ENCODE data around the gene DHRS9. TPM values are rescaled to one million over a fixed set of nuclear protein-coding genes. Genes with fewer than 3 reads are reported as not detected.

Gene DHRS9
- total RNA-seq = not detected

GRCh38 chr2:169069341-169069740 is at the start of gene DHRS9:
Gene DHRS9, plus strand, starts transcription at chr2:169069563. Its CDS starts 12,019 bp downstream, at chr2:169081582.
- ChIA-PET CTCF (interaction anchor here (1.0 to 1.5 kb wide), 2 partner anchors 39 to 111 kb away, joined by 3 read pairs; no protein-coding TSS in a partner anchor), POLR2A (no interaction called here)
- H3K9me3 Mint-ChIP-seq = no peaks in the 10 kb centered on the region
- no peak for TF ChIP-seq CTCF (IDR thresholded peaks at IDR 0.05)
- ATAC-seq (peak; percentile 71), DNase-seq (peak; percentile 20)
- H3K4me3 Mint-ChIP-seq = no peak within 1 kb of the TSS
- H3K36me3 Mint-ChIP-seq (ENCODE audit: low read depth) = no peaks in the 10 kb centered on the region
- peaks cover 26% of the 10 kb centered on the region for H3K4me1 Mint-ChIP-seq (ENCODE audit: low read depth)
- intact Hi-C loops (cut with micrococcal nuclease) = no loop called here
- no peaks in the 10 kb centered on the region for H3K27me3 Mint-ChIP-seq
- H3K27ac Mint-ChIP-seq = no peak within 1 kb of the TSS

- no peak overlapping the region for H3K27ac Mint-ChIP-seq
- no peaks in the 10 kb centered on the region for H3K9me3 Mint-ChIP-seq
- TF ChIP-seq CTCF (IDR thresholded peaks at IDR 0.05) = no peak
- intact Hi-C loops (cut with micrococcal nuclease) = no loop called here
- no peaks in the 10 kb centered on the region for H3K27me3 Mint-ChIP-seq
- ChIA-PET CTCF (no interaction called here), POLR2A (no interaction called here)
- peaks cover 9% of the 10 kb centered on the region for H3K4me1 Mint-ChIP-seq (ENCODE audit: low read depth)
- DNase-seq = no peak
- ATAC-seq = no peak
- no peak overlapping the region for H3K4me3 Mint-ChIP-seq
- no peaks in the 10 kb centered on the region for H3K36me3 Mint-ChIP-seq (ENCODE audit: low read depth)
These were observed 46.2 kb upstream of the DHRS9 start for GRCh38 chr2:169023161-169023560.

- H3K27me3 Mint-ChIP-seq = no peaks in the 10 kb centered on the region
- ChIA-PET POLR2A (no interaction called here), CTCF (interaction anchor here (1.3 to 1.5 kb wide), 2 partner anchors 62 to 82 kb away, joined by 3 read pairs; no protein-coding TSS in a partner anchor)
- intact Hi-C loops (cut with micrococcal nuclease) = no loop called here
- H3K4me1 Mint-ChIP-seq (ENCODE audit: low read depth) = peaks cover 9% of the 10 kb centered on the region
- no peak for DNase-seq
- H3K4me3 Mint-ChIP-seq = no peak overlapping the region
- no peak overlapping the region for H3K27ac Mint-ChIP-seq
- no peaks in the 10 kb centered on the region for H3K36me3 Mint-ChIP-seq (ENCODE audit: low read depth)
- no peak for ATAC-seq
- TF ChIP-seq CTCF (IDR thresholded peaks at IDR 0.05) = no peak
- H3K9me3 Mint-ChIP-seq = no peaks in the 10 kb centered on the region
These were observed 43.3 kb upstream of the DHRS9 start for GRCh38 chr2:169026056-169026455.

- H3K4me1 Mint-ChIP-seq (ENCODE audit: low read depth) = peaks cover 9% of the 10 kb centered on the region
- DNase-seq = no peak
- CTCF ChIA-PET = no interaction called here
These were observed 42.1 kb upstream of the DHRS9 start for GRCh38 chr2:169027234-169027633.

GRCh38 chr2:169029341-169029740 is 40.0 kb upstream of the DHRS9 start:
- Mint-ChIP-seq H3K27me3 (no peaks in the 10 kb centered on the region), H3K9me3 (no peaks in the 10 kb centered on the region), H3K36me3 (ENCODE audit: low read depth) (no peaks in the 10 kb centered on the region), H3K4me3 (no peak overlapping the region), H3K4me1 (ENCODE audit: low read depth) (peaks cover 12% of the 10 kb centered on the region), H3K27ac (no peak overlapping the region)
- intact Hi-C loops (cut with micrococcal nuclease) = no loop called here
- no peak for TF ChIP-seq CTCF (IDR thresholded peaks at IDR 0.05)
- CTCF ChIA-PET = interaction anchor here (0.5 to 1.2 kb wide), 2 partner anchors 67 to 184 kb away, joined by 3 to 4 read pairs; no protein-coding TSS in a partner anchor
- POLR2A ChIA-PET = no interaction called here
- ATAC-seq (no peak), DNase-seq (no peak)

More at GRCh38 chr2:169027234-169027633, 42.1 kb upstream of the DHRS9 start:
- Mint-ChIP-seq H3K27me3 (no peaks in the 10 kb centered on the region), H3K36me3 (ENCODE audit: low read depth) (no peaks in the 10 kb centered on the region), H3K4me3 (no peak overlapping the region), H3K27ac (no peak overlapping the region), H3K9me3 (no peaks in the 10 kb centered on the region)
- POLR2A ChIA-PET = no interaction called here
- intact Hi-C loops (cut with micrococcal nuclease) = no loop called here
- no peak for TF ChIP-seq CTCF (IDR thresholded peaks at IDR 0.05)
- no peak for ATAC-seq
